ENCODE measurements around the gene NUP205.
A peak's percentile ranks its signal among the peaks of the same experiment; 100 is the strongest.
"Not testable (repeated sequence)": the region's sequence is repeated elsewhere in the genome, so short reads cannot be mapped to it uniquely, and the experiment has no call there.

Gene NUP205

GRCh38 chr7:135618510-135618909, 60.8 kb downstream of the NUP205 start:
- no peak for DNase-seq (ENCODE audit: low read depth, low spot score)

- DNase-seq (ENCODE audit: low read depth, low spot score): no peak
Measured at GRCh38 chr7:135620447-135620846, 62.7 kb downstream of the NUP205 start.

- peak; percentile 22 for DNase-seq (ENCODE audit: low read depth, low spot score)
Measured at GRCh38 chr7:135620980-135621850, 63.5 kb downstream of the NUP205 start.

- DNase-seq (ENCODE audit: low read depth, low spot score): no peak
Measured at GRCh38 chr7:135634191-135634878, 76.6 kb downstream of the NUP205 start.

- not testable (repeated sequence) for DNase-seq (ENCODE audit: low read depth, low spot score)
Measured at GRCh38 chr7:135639690-135640089, 82.0 kb downstream of the NUP205 start.

- DNase-seq (ENCODE audit: low read depth, low spot score): no peak
Measured at GRCh38 chr7:135644154-135644553, 86.4 kb downstream of the NUP205 start.

GRCh38 chr7:135644729-135645128, 87.0 kb downstream of the NUP205 start:
- DNase-seq (ENCODE audit: low read depth, low spot score): no peak

- no peak for DNase-seq (ENCODE audit: low read depth, low spot score)
Measured at GRCh38 chr7:135645296-135645904, 87.7 kb downstream of the NUP205 start.

- DNase-seq (ENCODE audit: low read depth, low spot score): no peak
Measured at GRCh38 chr7:135647755-135648154, 90.0 kb downstream of the NUP205 start.

- no peak for DNase-seq (ENCODE audit: low read depth, low spot score)
Measured at GRCh38 chr7:135648235-135648634, 90.5 kb downstream of the NUP205 start.

GRCh38 chr7:135650831-135651573, 93.3 kb downstream of the NUP205 start:
- DNase-seq (ENCODE audit: low read depth, low spot score): peak; percentile 20

GRCh38 chr7:135653340-135654080, 95.8 kb downstream of the NUP205 start:
- DNase-seq (ENCODE audit: low read depth, low spot score): no peak

GRCh38 chr7:135658564-135658963, 100.8 kb downstream of the NUP205 start:
- no peak for DNase-seq (ENCODE audit: low read depth, low spot score)

GRCh38 chr7:135659159-135659846, 101.6 kb downstream of the NUP205 start:
- no peak for DNase-seq (ENCODE audit: low read depth, low spot score)

GRCh38 chr7:135661311-135662122, 103.8 kb downstream of the NUP205 start:
- no peak for DNase-seq (ENCODE audit: low read depth, low spot score)

GRCh38 chr7:135662123-135662372, 104.3 kb downstream of the NUP205 start:
- DNase-seq (ENCODE audit: low read depth, low spot score): no peak

GRCh38 chr7:135662373-135663114, 104.8 kb downstream of the NUP205 start, which contains the start of gene STMP1:
Gene STMP1, plus strand, starts transcription at chr7:135662514.
- peak; percentile 98 for DNase-seq (ENCODE audit: low read depth, low spot score)

- DNase-seq (ENCODE audit: low read depth, low spot score): no peak
Measured at GRCh38 chr7:135664046-135664589, 106.4 kb downstream of the NUP205 start.

- DNase-seq (ENCODE audit: low read depth, low spot score): no peak
Measured at GRCh38 chr7:135665042-135665441, 107.3 kb downstream of the NUP205 start.
